ENCODE data around the gene CSRP3.

Gene CSRP3

GRCh38 chr11:19208959-19209546 lies 7.3 kb upstream of the CSRP3 start:
- no peaks in the 10 kb centered on the region for H3K9me3 Mint-ChIP-seq
- no peak for TF ChIP-seq CTCF (IDR thresholded peaks at IDR 0.05)
- no peak overlapping the region for H3K4me3 Mint-ChIP-seq
- H3K27ac Mint-ChIP-seq: no peak overlapping the region
- peaks cover 34% of the 10 kb centered on the region for H3K4me1 Mint-ChIP-seq
- H3K36me3 Mint-ChIP-seq (ENCODE audit: low read depth): no peaks in the 10 kb centered on the region
- no peaks in the 10 kb centered on the region for H3K27me3 Mint-ChIP-seq (ENCODE audit: low read depth, poor library complexity)
- DNase-seq: no peak

- Mint-ChIP-seq H3K4me1 (peaks cover 34% of the 10 kb centered on the region), H3K27me3 (ENCODE audit: low read depth, poor library complexity) (no peaks in the 10 kb centered on the region), H3K36me3 (ENCODE audit: low read depth) (no peaks in the 10 kb centered on the region), H3K27ac (no peak overlapping the region), H3K9me3 (peaks cover 4% of the 10 kb centered on the region), H3K4me3 (no peak overlapping the region)
- no peak for DNase-seq
- no peak for TF ChIP-seq CTCF (IDR thresholded peaks at IDR 0.05)
Observed at GRCh38 chr11:19208181-19208580, 6.4 kb upstream of the CSRP3 start.

DNA sequence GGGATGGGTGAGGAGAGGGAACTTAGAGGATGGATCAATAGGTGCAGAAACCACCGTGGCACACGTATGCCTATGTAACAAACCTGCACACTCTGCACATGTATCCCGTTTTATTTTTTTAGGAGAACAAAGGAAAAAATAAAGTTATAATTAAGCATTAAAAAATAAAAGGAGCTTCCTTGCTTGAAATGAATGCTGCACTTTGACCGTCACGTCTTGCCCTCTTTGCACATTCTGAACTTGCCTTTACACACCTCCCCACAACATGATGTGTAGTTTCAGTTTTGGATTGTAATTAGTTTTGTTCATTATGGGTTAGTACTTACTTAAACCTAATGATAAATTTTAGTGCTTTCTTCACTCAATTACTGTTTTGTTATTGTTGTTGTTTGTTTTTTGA lies 3.1 kb upstream of the CSRP3 start:
- no peak for DNase-seq
- Mint-ChIP-seq H3K9me3 (peaks cover 12% of the 10 kb centered on the region), H3K4me1 (peaks cover 49% of the 10 kb centered on the region), H3K36me3 (ENCODE audit: low read depth) (no peaks in the 10 kb centered on the region), H3K27me3 (ENCODE audit: low read depth, poor library complexity) (no peaks in the 10 kb centered on the region), H3K27ac (no peak overlapping the region), H3K4me3 (no peak overlapping the region)
- no peak for TF ChIP-seq CTCF (IDR thresholded peaks at IDR 0.05)

GRCh38 chr11:19200410-19201201 lies 1.2 kb downstream of the CSRP3 start:
- DNase-seq: no peak
- H3K9me3 Mint-ChIP-seq: peaks cover 12% of the 10 kb centered on the region
- H3K4me1 Mint-ChIP-seq: peaks cover 20% of the 10 kb centered on the region
- H3K27ac Mint-ChIP-seq: no peak overlapping the region
- peaks cover 3% of the 10 kb centered on the region for H3K27me3 Mint-ChIP-seq (ENCODE audit: low read depth, poor library complexity)
- no peak for TF ChIP-seq CTCF (IDR thresholded peaks at IDR 0.05)
- no peak overlapping the region for H3K4me3 Mint-ChIP-seq
- no peaks in the 10 kb centered on the region for H3K36me3 Mint-ChIP-seq (ENCODE audit: low read depth)

DNA sequence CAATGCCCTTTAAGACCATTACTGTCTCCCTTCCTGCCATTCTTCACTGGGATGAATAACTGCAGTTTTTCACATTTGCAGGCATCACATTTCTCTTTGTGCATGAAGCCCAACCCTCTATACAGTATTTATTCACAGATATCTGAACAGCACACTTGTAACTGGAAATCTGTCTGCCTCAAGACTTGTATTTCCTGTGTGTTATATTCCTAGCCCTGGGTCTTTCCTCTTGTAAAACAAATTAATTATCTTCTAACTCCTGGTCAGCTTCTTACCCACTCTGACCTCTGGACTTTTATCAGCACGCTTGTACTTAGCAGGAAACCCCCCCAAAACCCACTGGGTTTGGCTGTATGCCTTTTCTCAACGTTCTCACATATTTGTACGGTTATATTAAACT lies 2.0 kb downstream of the CSRP3 start:
- no peak for TF ChIP-seq CTCF (IDR thresholded peaks at IDR 0.05)
- no peak for DNase-seq
- Mint-ChIP-seq H3K27me3 (ENCODE audit: low read depth, poor library complexity) (peaks cover 3% of the 10 kb centered on the region), H3K36me3 (ENCODE audit: low read depth) (no peaks in the 10 kb centered on the region), H3K4me3 (no peak overlapping the region), H3K9me3 (peaks cover 12% of the 10 kb centered on the region), H3K27ac (no peak overlapping the region), H3K4me1 (peaks cover 24% of the 10 kb centered on the region)

GRCh38 chr11:19199048-19199447 lies 2.7 kb downstream of the CSRP3 start:
- Mint-ChIP-seq H3K36me3 (ENCODE audit: low read depth) (no peaks in the 10 kb centered on the region), H3K4me1 (peaks cover 24% of the 10 kb centered on the region), H3K27me3 (ENCODE audit: low read depth, poor library complexity) (peaks cover 3% of the 10 kb centered on the region), H3K27ac (no peak overlapping the region), H3K4me3 (no peak overlapping the region), H3K9me3 (peaks cover 12% of the 10 kb centered on the region)
- DNase-seq: no peak
- no peak for TF ChIP-seq CTCF (IDR thresholded peaks at IDR 0.05)

Measured in nephron progenitor cell (in vitro differentiated cells).